Fibroblast of mammary gland (primary cell): Measurements from ENCODE around the gene MT1A.

Experiments used
- DNase-seq: peaks from one replicate; pipeline ENCODE4 v3.0.0-alpha.2; 2010; ENCODE audit warnings: low read depth
- H3K4me3 ChIP-seq: 2 replicates; pipeline ENCODE4 v1.5.1; 2011; ENCODE audit warnings: low read depth, mild to moderate bottlenecking, low read length, moderate library complexity; ENCODE audit not compliant: control insufficient read depth
- CTCF ChIP-seq: conservative IDR thresholded peaks from 2 replicates; pipeline ENCODE4 v1.5.1; 2011; ENCODE audit warnings: low read depth, low read length, inconsistent platforms; ENCODE audit not compliant: control insufficient read depth, insufficient read depth

MT1A gene

GRCh38 chr16:56610017-56610608 lies 28.4 kb upstream of the MT1A start:
- peak overlapping the region; percentile 81 for H3K4me3 ChIP-seq
- no peak for TF ChIP-seq CTCF
- DNase-seq = peak; percentile 98

GRCh38 chr16:56610609-56611111 lies 27.8 kb upstream of the MT1A start:
- no peak for TF ChIP-seq CTCF
- peak overlapping the region; percentile 81 for H3K4me3 ChIP-seq
- DNase-seq = peak; percentile 73

- H3K4me3 ChIP-seq = no peak overlapping the region
- DNase-seq = peak; percentile 86
Measured at GRCh38 chr16:56611281-56611833, 27.1 kb upstream of the MT1A start.

GRCh38 chr16:56613706-56614105 lies 24.8 kb upstream of the MT1A start:
- no peak for TF ChIP-seq CTCF
- no peak overlapping the region for H3K4me3 ChIP-seq
- no peak for DNase-seq

More at GRCh38 chr16:56611281-56611833, 27.1 kb upstream of the MT1A start:
- no peak for TF ChIP-seq CTCF

- peak; percentile 67 for DNase-seq
- H3K4me3 ChIP-seq = no peak overlapping the region
- no peak for TF ChIP-seq CTCF
Measured at GRCh38 chr16:56614549-56614991, 23.9 kb upstream of the MT1A start.

GRCh38 chr16:56615353-56615752 lies 23.1 kb upstream of the MT1A start:
- peak; percentile 67 for DNase-seq
- TF ChIP-seq CTCF = no peak
- H3K4me3 ChIP-seq = no peak overlapping the region

- no peak for DNase-seq
- H3K4me3 ChIP-seq = peak overlapping the region; percentile 49
- TF ChIP-seq CTCF = no peak
Measured at GRCh38 chr16:56616608-56617211, 21.8 kb upstream of the MT1A start.
